ENCODE data around the gene LAMB4.

GRCh38 chr7:108072739-108073138, 57.4 kb downstream of the LAMB4 start:
- TF ChIP-seq, protein P1, sequence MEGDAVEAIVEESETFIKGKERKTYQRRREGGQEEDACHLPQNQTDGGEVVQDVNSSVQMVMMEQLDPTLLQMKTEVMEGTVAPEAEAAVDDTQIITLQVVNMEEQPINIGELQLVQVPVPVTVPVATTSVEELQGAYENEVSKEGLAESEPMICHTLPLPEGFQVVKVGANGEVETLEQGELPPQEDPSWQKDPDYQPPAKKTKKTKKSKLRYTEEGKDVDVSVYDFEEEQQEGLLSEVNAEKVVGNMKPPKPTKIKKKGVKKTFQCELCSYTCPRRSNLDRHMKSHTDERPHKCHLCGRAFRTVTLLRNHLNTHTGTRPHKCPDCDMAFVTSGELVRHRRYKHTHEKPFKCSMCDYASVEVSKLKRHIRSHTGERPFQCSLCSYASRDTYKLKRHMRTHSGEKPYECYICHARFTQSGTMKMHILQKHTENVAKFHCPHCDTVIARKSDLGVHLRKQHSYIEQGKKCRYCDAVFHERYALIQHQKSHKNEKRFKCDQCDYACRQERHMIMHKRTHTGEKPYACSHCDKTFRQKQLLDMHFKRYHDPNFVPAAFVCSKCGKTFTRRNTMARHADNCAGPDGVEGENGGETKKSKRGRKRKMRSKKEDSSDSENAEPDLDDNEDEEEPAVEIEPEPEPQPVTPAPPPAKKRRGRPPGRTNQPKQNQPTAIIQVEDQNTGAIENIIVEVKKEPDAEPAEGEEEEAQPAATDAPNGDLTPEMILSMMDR (conservative IDR thresholded peaks at IDR 0.05; ENCODE audit: low read length) = no peak
- TF ChIP-seq EZH2phosphoT487 (IDR thresholded peaks at IDR 0.05; ENCODE audit: borderline replicate concordance, low read depth, low read length) = no peak

All from OCI-LY7 (cell line).